Left colon (tissue), 2 donors: ENCODE results near the gene RGMB. TPM values are rescaled to one million over a fixed set of nuclear protein-coding genes. Genes with fewer than 3 reads are reported as not detected.

Experiments
- total RNA-seq, 2 donors: library from RNA; stranded (reverse); fragmentation: NEBNext Ultra II Directional; extraction: Animal tissue kit (Norgen Biotek cat#: 25700); gene quantifications; one replicate each; pipeline ENCODE4 v1.2.1, GENCODE V29; 2021
- donor health status: DM: no; HTN: no; CAD: no.
- donor health status: DM: yes; HTN: yes; CAD: no.

RGMB gene
- total RNA-seq, 2 donors from 2014 or later = 53.9 to 63.9 TPM

Other genes with a start within 250 kb of the RGMB start
- 10 to 100 TPM; 44.9 to 45.8 TPM for gene CHD1, start 155.3 kb downstream of the RGMB start, total RNA-seq